ENCODE measurements around the gene MGST1. TPM values are rescaled to one million over a fixed set of nuclear protein-coding genes. Genes with fewer than 3 reads are reported as not detected.
A peak's percentile ranks its signal among the peaks of the same experiment; 100 is the strongest.

MGST1 gene
- total RNA-seq, 1 donor from 2014 or later = 17.9 TPM

GRCh38 chr12:16384732-16385131, 37.3 kb downstream of the MGST1 start:
- Mint-ChIP-seq H3K9me3 (ENCODE audit: low read depth) (peaks cover 8% of the 10 kb centered on the region), H3K36me3 (ENCODE audit: low read depth) (no peaks in the 10 kb centered on the region), H3K27ac (ENCODE audit: unreplicated experiment) (no peak overlapping the region), H3K27me3 (ENCODE audit: low read depth) (no peaks in the 10 kb centered on the region), H3K4me1 (ENCODE audit: low read depth) (peaks cover 6% of the 10 kb centered on the region), H3K4me3 (ENCODE audit: unreplicated experiment) (no peak overlapping the region)
- TF ChIP-seq CTCF (IDR thresholded peaks at IDR 0.05) = no peak
- DNase-seq (ENCODE audit: low spot score) = no peak

GRCh38 chr12:16385782-16386646, 38.6 kb downstream of the MGST1 start:
- Mint-ChIP-seq H3K27me3 (ENCODE audit: low read depth) (no peaks in the 10 kb centered on the region), H3K4me3 (ENCODE audit: unreplicated experiment) (no peak overlapping the region), H3K27ac (ENCODE audit: unreplicated experiment) (no peak overlapping the region), H3K9me3 (ENCODE audit: low read depth) (peaks cover under 1% of the 10 kb centered on the region), H3K36me3 (ENCODE audit: low read depth) (no peaks in the 10 kb centered on the region), H3K4me1 (ENCODE audit: low read depth) (peaks cover 6% of the 10 kb centered on the region)
- no peak for DNase-seq (ENCODE audit: low spot score)
- peak; percentile 82 for TF ChIP-seq CTCF (IDR thresholded peaks at IDR 0.05)

- H3K9me3 Mint-ChIP-seq (ENCODE audit: low read depth) = peaks cover 7% of the 10 kb centered on the region
- H3K36me3 Mint-ChIP-seq (ENCODE audit: low read depth) = no peaks in the 10 kb centered on the region
- peaks cover 6% of the 10 kb centered on the region for H3K4me1 Mint-ChIP-seq (ENCODE audit: low read depth)
- no peak for DNase-seq (ENCODE audit: low spot score)
- no peak overlapping the region for H3K4me3 Mint-ChIP-seq (ENCODE audit: unreplicated experiment)
- no peaks in the 10 kb centered on the region for H3K27me3 Mint-ChIP-seq (ENCODE audit: low read depth)
- TF ChIP-seq CTCF (IDR thresholded peaks at IDR 0.05) = no peak
- no peak overlapping the region for H3K27ac Mint-ChIP-seq (ENCODE audit: unreplicated experiment)
Measured at GRCh38 chr12:16387919-16388318, 40.5 kb downstream of the MGST1 start.

GRCh38 chr12:16389594-16389993, 42.1 kb downstream of the MGST1 start:
- H3K27me3 Mint-ChIP-seq (ENCODE audit: low read depth) = no peaks in the 10 kb centered on the region
- H3K4me3 Mint-ChIP-seq (ENCODE audit: unreplicated experiment) = no peak overlapping the region
- no peak for DNase-seq (ENCODE audit: low spot score)
- H3K27ac Mint-ChIP-seq (ENCODE audit: unreplicated experiment) = no peak overlapping the region
- H3K36me3 Mint-ChIP-seq (ENCODE audit: low read depth) = no peaks in the 10 kb centered on the region
- TF ChIP-seq CTCF (IDR thresholded peaks at IDR 0.05) = no peak
- peaks cover 6% of the 10 kb centered on the region for H3K4me1 Mint-ChIP-seq (ENCODE audit: low read depth)
- peaks cover 17% of the 10 kb centered on the region for H3K9me3 Mint-ChIP-seq (ENCODE audit: low read depth)

GRCh38 chr12:16392846-16393535, 45.5 kb downstream of the MGST1 start:
- Mint-ChIP-seq H3K27me3 (ENCODE audit: low read depth) (no peaks in the 10 kb centered on the region), H3K4me3 (ENCODE audit: unreplicated experiment) (no peak overlapping the region), H3K9me3 (ENCODE audit: low read depth) (peaks cover 33% of the 10 kb centered on the region), H3K4me1 (ENCODE audit: low read depth) (no peaks in the 10 kb centered on the region), H3K36me3 (ENCODE audit: low read depth) (peaks cover 2% of the 10 kb centered on the region), H3K27ac (ENCODE audit: unreplicated experiment) (no peak overlapping the region)
- no peak for DNase-seq (ENCODE audit: low spot score)
- TF ChIP-seq CTCF (IDR thresholded peaks at IDR 0.05) = no peak

All from chondrocyte (in vitro differentiated cells).